ENCODE measurements around the gene TNFAIP2.

- no peak for TF ChIP-seq CTCF (IDR thresholded peaks at IDR 0.05; ENCODE audit: extremely low read depth in 1 of 2, insufficient read depth in 1 of 2, low read depth in 1 of 2, low read length in 2 of 2)
- no peak for TF ChIP-seq EZH2 (IDR thresholded peaks at IDR 0.05; ENCODE audit: borderline replicate concordance, low read depth, low read length, severe bottlenecking)
- TF ChIP-seq GATA2 (IDR thresholded peaks at IDR 0.05; ENCODE audit: insufficient read depth, insufficient read length, low read depth, low read length): no peak
- no peak for TF ChIP-seq JUN (IDR thresholded peaks at IDR 0.05; ENCODE audit: borderline replicate concordance, insufficient read depth, insufficient read length, low read depth)
- TF ChIP-seq POLR2AphosphoS5 (IDR thresholded peaks at IDR 0.05; ENCODE audit: insufficient read depth, low read depth, low read length): no peak
- no peak for TF ChIP-seq MYC (IDR thresholded peaks at IDR 0.05; ENCODE audit: low read depth, low read length)
- no peak for TF ChIP-seq POLR2A (IDR thresholded peaks at IDR 0.05; ENCODE audit: low read depth, low read length)
- no peak for TF ChIP-seq MAX (IDR thresholded peaks at IDR 0.05; ENCODE audit: insufficient read depth, insufficient read length)
These were observed 10.6 kb upstream of the TNFAIP2 start for GRCh38 chr14:103112400-103113243.
